H7 (cell line): Measurements from ENCODE around the gene DKK3. TPM values are rescaled to one million over a fixed set of nuclear protein-coding genes. Genes with fewer than 3 reads are reported as not detected.

Experiments used
- DNase-seq: peaks from one replicate; pipeline ENCODE4 v3.0.0; 2012
- H3K27me3 ChIP-seq: 2 replicates; pipeline ENCODE4 v1.6.0; 2011; ENCODE audit warnings: mild to moderate bottlenecking, low read length; ENCODE audit not compliant: control insufficient read depth, insufficient read depth
- H3K36me3 ChIP-seq: replicated peaks from 2 replicates; pipeline ENCODE4 v1.5.1; 2011; ENCODE audit warnings: low read length; ENCODE audit not compliant: control insufficient read depth, insufficient read depth
- H3K4me3 ChIP-seq: 2 replicates; pipeline ENCODE4 v1.5.1; 2011; ENCODE audit warnings: low read depth, mild to moderate bottlenecking, control low read depth, low read length, moderate library complexity; ENCODE audit not compliant: insufficient read depth
- total RNA-seq: library from RNA; depleted of rRNA; stranded (reverse); fragments of >200 nt; shearing (Covaris generic); gene quantifications from 2 replicates; pipeline ENCODE4 v1.2.3, GENCODE V29; 2014; rRNA removed

The DKK3 gene
- total RNA-seq, result 8.8 and 15.3 TPM in 2 replicates

DNA sequence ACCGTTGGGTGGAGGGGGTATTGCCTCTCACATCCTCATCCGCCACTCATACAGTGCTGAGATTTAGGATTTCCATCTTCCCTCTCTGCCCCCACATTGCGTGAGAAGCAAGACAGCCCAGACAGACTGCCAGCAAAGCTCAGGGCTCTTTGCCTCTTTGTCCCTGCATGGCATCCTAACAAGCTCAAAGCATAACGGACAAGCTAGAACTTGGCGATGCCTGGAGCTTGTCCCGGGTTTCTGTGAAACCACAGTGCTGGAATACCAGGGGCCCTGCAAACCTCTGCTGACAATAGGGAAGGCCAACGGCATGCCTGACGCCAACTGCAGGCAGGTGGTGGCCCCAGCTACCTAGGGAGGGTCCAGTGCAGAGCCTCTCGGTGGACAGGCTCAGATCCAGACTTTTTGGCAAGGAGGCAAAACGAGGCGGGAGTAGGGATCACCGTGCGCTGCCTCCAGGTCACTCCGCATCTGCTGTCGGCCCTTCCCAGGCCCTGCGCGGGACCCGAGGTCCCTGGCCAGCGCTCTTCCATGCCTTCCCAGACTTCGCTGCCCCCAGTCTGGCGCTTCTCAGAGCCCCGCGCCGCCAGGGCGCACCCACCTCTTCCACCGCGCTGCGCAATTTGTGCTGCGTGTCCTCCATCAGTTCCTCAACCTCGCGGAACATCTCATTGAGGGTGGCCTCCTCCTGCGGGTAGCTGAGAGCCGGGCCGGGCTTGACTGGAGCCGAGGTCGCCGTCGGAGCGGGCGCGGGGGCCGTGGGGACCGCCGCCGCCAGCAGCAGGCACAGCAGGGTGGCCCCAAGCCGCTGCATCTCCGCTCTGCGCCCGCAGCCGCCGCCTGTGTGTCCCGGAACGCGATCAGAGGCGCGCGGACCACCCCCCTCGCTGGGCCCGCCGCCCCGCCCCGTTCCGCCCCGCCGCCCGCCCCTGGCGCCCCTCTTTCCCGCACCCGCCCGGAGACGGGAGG lies at the start of gene DKK3:
TSS of gene DKK3 (minus strand) at position 858 of the 969 bp plus-strand sequence. CDS start at position 814, 44 bp downstream.
- Histone ChIP-seq H3K36me3 (no peaks in the 10 kb centered on the region), H3K4me3 (peak within 1 kb of the TSS; percentile 69), H3K27me3 (peaks cover 27% of the 10 kb centered on the region)
- peak; percentile 91 for DNase-seq

DNA sequence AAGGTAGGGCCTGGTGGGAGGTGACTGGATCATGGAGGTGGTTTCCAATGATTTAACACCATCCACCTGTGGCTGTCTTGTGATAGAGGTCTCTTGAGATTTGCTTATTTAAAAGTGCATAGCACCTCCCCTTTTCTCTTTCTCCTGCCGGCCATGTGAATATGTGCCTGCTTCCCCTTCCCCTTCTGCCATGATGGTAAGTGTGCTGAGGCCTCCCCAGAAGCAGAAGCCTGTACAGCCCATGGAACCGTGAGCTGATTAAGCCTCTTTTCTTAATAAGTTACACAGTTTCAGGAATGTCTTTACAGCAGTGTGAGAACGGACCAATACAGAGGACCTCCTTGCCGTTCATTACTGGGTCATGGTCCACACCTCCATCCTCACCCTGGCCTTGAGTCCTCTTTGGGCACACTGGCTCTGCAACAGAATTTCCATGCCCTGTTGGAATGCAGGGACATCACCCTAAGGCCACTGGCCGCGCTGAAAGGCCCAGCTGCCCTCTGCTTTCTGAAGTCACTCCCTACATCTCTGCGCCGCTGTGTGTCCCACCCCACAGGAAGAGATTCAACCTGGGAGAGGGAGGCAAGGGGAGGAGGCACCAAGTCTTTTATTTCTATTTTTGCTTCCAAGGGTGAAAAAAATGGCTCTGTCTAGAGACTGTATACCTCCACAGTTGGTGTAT lies 49.0 kb upstream of the DKK3 start:
- no peaks in the 10 kb centered on the region for H3K36me3 ChIP-seq
- no peaks in the 10 kb centered on the region for H3K27me3 ChIP-seq
- no peak for DNase-seq
- no peak overlapping the region for H3K4me3 ChIP-seq

DNA sequence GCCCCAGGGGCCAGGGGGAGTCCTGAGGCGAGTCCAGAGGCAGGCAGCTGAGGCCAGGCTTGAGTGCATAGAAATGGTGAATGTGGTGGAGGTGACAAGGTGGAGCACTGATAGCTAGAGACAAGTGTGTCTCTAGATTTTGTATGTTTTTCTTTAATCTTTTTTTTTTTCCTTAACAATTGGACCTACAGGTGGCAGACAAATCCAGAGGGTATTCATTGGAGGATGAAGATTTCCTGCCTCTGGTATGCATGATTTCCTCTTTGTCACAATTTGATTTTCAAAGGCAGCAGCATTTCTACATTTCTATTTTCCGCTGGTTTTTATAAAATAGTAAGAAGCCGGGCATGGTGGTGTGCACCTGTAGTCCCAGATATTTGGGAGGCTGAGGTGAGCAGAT lies 47.7 kb upstream of the DKK3 start:
- Histone ChIP-seq H3K4me3 (no peak overlapping the region), H3K36me3 (no peaks in the 10 kb centered on the region), H3K27me3 (no peaks in the 10 kb centered on the region)
- DNase-seq, result no peak

DNA sequence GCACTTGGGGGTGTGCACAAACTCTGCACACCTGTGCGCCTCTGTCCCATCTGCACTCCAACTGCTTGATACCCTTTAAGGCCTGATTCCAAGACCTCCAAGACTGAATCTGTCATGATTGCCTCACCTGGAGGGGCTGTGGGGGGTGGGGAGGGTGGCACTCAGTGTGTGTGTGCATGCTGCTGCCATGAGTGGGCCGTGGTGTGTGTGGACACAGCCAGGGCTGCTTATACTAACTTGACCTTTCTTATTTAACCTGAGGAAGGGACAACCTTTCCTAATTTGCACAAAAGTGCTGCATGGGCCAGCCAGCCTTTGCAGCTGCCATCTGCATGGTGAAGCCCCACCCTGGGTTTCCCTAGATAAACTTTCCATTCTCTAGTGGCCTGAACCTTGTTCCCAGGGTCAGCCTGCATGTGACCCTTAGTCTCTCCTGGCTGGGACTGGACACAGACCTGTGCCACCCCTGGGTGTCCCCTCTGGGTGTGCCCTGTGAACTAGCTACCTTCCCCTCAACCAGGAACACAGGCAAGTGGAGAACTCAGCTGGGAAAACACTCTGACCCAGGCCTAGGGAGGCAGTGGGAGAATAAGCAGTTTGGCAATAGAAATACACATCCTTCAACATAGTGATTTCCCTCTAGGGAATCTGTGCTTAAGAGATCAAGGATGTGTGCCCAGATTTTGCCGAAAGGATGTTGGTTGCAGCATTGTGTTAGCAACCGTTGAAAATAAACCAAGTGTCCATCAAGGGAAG lies 45.4 kb upstream of the DKK3 start:
- Histone ChIP-seq H3K27me3 (no peaks in the 10 kb centered on the region), H3K36me3 (no peaks in the 10 kb centered on the region), H3K4me3 (no peak overlapping the region)
- DNase-seq, result no peak

DNA sequence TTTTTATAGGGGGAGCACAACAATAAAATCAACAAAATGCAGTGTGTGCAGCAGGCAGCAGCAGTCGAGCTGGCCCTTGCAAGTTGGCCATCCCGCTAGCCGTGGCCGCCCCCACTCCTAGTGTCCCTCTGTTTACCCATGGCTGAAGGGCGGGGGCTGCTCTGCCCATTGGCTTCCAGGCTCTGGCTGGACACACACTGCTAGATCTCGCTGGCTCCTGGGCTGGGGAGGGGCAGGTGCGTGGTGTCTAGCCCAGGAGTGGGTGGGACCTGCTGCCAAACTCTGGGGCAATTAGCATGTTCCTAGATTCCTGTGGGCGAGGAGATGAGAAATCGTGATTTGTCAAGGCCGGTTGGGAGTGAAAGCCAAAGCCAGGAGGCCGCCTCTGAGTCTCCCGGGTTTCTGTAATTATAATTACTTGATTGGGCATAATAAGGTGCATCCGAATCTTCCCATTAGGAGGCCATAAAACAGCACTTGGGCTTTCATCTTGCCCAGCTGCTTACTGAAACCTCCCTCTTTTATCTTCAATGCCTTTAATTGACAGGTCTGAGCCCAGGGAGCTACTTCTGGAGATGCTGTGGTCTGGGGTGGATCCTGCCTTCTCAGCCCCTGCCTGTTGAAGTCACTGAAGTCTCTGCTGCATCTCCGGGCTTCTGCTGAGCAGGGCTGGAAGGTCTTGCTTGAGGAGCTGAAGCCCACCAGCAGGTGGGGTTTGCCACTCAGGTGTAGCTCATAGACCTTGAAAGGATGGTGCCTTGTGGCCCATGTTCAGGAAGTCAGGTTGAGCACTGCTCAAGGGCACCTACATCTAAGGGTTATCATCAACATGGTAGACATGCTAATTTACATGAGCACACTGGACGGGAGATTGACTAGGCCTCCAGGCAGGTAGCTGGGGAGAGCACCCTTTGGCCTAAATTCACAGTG lies 44.5 kb upstream of the DKK3 start:
- peak; percentile 60 for DNase-seq
- Histone ChIP-seq H3K4me3 (no peak overlapping the region), H3K27me3 (no peaks in the 10 kb centered on the region), H3K36me3 (no peaks in the 10 kb centered on the region)

DNA sequence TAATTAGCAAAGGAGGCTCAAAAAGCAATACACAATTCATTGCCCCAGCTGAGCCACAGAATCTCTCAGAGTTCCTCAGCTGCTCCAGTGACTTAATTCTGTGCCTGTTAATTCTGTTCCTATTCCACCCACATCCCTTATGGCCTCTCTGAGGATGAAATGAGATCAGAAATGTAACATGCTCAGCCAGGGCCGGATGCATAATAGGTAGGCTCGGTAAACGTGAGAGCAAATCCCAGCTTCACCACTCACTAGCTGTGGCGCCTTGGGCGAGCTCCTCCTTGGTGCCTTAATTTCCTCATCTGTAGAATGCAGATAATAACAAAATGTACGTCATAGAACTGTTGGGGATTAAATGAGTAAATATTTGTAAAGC lies 42.8 kb upstream of the DKK3 start:
- DNase-seq, result no peak
- no peak overlapping the region for H3K4me3 ChIP-seq
- no peaks in the 10 kb centered on the region for H3K36me3 ChIP-seq
- no peaks in the 10 kb centered on the region for H3K27me3 ChIP-seq

DNA sequence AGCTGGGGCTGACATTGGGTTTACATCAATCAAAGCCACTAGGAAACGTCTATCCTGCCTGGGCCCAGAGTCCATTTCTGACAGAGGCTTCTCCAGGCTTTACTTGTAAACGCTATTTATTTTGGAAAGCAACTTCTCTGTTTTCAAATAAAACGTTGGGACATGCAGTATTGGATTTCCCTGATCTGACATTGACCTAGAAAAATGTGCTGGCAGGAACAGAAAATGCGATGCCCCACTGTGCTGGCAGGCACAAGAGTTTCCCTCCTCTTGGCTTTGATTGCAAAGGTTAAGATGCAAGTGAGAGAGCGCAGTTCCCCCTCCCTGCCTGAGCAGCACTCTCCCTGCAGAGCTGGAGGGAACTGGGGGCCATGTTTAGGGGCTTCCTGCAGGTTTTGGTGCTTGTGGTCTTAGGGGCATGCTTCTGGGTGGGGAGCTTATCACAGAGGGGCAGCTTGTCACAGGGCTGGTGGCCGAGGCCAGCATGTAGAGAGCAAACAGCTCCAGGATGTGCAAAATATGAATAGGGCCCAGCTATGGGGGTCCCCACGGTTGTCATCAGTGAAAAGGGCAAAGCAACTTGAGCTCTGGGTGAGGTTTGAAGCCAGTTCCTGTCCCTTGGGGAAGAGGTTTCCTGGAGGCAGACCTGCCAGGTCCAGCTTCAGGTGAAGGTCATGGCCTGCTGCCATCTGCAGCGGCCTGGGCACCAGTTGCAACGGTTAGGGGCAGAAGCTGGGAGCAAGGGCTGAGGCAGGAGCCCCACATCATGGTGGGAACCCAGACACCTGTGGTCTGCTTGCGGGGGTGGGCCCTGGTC lies 42.3 kb upstream of the DKK3 start:
- Histone ChIP-seq H3K27me3 (no peaks in the 10 kb centered on the region), H3K4me3 (no peak overlapping the region), H3K36me3 (no peaks in the 10 kb centered on the region)
- peak; percentile 43 for DNase-seq

DNA sequence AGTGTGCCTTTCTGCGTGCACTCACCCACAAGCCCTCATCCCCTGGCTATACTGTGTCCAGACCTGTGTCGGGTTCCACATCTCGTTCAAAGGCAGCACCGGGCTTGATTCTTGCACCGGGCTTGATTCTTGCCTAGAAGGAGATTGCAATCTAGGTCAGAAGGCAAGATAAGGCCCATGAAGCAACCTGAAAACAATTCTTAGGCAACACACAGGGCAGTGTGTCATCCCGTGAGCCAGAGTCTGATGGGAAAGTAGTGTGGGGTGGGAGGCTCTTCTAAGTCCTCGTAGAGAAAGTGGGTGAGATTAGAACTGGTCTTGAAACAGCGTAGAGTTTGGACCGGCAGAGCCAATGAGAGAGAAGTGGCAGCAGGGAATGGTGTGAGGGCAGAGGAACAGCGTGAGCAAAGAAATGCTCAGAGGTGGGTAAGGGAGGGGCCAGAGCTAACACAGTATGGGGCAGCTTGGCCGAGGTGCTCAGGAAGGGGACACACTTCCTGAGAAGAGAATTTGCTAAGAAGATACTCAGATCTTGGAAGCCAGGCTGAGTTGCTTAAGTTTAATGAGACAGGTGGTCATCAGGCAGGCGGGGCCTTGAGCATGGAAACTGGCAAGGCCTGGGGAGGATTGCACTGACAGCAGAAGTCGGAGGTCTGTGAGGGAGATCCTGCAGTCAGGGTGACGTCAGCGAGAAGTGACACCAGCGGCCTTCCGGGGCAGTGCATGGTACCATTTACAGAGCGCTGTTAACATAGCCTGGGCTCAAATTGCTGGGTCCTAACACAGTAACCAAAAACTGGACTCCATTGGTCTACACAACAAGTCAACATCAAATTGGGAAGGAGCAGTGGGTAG lies 40.7 kb upstream of the DKK3 start:
- no peaks in the 10 kb centered on the region for H3K36me3 ChIP-seq
- no peak overlapping the region for H3K4me3 ChIP-seq
- DNase-seq, result no peak
- no peaks in the 10 kb centered on the region for H3K27me3 ChIP-seq

DNA sequence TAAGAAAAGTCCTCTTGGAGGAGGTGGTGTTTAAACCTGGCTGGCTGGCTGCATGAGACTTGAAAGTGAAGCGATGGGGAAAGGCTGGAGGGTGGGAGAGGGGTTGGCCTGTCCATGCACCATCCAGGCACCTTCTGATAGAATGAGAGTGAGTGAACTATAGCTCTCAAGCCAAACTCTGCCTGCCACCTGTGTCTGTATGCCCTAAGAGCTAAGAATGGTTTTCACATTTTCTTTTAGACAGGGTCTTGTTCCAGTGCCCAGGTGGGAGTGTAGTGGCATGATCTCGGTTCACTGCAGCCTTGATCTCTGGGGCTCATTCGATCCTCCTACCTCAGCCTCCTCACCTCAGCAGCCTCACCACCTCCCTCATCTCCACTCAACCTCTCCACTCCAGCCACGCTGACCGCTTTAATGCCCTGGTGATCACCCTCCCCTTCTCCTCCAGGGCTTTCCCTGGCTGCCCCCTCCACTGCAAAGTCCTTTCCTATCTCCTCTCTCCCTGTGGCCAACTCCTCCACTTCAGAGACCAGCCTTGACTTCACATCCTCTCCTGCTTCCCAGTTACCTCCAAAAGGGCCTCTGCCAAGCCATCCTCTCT lies 38.3 kb upstream of the DKK3 start:
- Histone ChIP-seq H3K4me3 (no peak overlapping the region), H3K36me3 (no peaks in the 10 kb centered on the region), H3K27me3 (no peaks in the 10 kb centered on the region)
- no peak for DNase-seq

DNA sequence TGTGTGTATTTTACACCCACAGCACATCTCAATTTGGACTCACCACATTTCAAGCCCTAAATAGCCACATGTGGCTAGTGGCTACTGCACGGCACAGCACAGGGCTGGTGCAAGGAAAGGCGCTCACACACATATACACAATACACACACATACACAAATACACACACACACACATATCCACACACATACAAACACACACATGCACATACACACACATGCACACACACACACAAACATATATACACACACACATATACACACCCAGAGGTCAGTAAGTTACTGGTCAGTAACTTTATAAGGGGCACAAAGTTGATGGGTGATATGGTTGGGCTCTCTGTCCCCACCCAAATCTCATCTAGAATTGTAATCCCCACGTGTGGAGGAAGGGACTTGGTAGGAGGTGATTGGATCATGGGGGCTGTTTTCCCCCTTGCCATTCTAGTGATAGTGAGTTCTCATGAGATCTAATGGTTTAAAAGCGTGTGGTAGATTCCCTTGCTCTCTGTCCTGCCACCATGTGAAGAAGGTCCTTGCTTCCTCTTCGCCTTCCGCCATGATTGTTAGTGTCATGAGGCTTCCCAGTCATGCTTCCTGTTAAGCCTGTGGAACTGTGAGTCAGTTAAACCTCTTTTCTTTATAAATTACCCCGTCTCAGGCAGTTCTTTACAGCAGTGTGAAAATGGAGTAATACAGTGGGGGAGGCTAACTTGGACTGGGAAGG lies 37.6 kb upstream of the DKK3 start:
- no peaks in the 10 kb centered on the region for H3K36me3 ChIP-seq
- no peak for DNase-seq
- no peaks in the 10 kb centered on the region for H3K27me3 ChIP-seq
- no peak overlapping the region for H3K4me3 ChIP-seq

DNA sequence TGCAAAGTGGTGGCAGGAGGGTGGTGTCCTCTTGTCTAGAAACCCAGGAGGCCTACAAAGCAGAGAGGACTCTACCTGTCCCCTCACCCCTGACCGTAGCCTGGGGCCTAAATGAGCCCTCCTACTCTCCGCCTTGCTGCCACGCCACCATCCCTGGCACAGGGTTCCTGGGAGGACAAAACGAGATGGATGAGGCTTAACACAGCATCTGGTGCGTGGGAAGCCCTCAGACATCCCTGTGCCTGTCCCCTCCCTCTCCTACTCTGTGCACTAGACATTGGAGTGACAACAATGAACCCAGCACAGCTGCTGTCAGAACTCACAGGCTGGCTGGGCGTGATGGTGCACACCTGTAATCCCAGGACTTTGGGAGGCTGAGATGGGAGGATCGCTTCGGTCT lies 36.4 kb upstream of the DKK3 start:
- H3K27me3 ChIP-seq, result no peaks in the 10 kb centered on the region
- DNase-seq, result no peak
- H3K4me3 ChIP-seq, result no peak overlapping the region
- H3K36me3 ChIP-seq, result no peaks in the 10 kb centered on the region
